Fibroblast of mammary gland (primary cell): ENCODE data around the gene SYT6.

ENCODE experiments used
- DNase-seq: peaks from one replicate; pipeline ENCODE4 v3.0.0-alpha.2; 2010; ENCODE audit warnings: low read depth
- H3K4me3 ChIP-seq: 2 replicates; pipeline ENCODE4 v1.5.1; 2011; ENCODE audit warnings: low read depth, mild to moderate bottlenecking, low read length, moderate library complexity; ENCODE audit not compliant: control insufficient read depth
- CTCF ChIP-seq: conservative IDR thresholded peaks from 2 replicates; pipeline ENCODE4 v1.5.1; 2011; ENCODE audit warnings: low read depth, low read length, inconsistent platforms; ENCODE audit not compliant: control insufficient read depth, insufficient read depth

The SYT6 gene

DNA sequence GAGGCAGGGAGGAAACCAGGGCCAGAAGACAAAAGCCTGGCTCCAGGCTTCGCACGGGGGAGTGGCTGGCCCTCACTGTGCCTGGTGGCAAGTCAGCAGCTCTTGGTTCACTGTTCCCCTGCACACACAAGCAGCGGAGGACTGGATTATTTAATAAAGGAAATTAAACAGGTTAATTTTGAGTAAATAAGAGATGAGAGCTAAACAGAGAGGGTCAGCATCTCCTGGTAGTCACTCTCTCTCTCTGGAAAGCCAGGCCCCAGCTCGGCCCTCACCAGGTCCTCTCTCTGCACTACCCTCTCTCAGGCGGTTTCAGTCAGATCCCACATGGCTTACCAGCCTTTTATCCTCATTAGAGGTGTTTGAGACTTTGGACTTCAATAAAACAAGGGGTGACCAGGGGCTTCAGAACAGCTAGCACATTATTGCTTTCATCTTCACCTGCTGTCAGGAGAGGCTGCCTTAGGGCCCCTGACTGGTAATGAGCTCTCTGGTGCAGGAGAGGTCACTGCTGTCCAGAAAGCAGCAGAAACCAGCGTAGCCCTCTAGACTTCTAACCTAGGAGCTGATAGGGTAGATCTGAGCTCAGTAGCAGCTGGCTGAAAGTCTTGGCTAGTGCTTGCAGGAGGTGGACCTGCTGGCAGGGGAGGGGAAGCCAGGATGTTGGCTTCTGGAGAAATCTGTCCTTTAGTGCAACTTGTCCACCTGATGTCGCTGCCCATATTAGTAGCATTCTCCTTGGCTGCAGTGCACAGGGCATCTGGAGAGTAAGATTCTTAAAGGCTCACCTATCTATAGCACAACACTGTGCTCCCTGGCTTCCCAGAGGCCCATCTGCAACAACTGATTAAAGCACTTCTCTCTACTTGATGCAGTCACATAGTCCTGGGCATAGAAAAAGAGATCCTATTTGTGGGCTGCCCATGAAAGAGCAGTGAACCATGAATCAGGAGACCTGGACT lies 45.9 kb downstream of the SYT6 start:
- H3K4me3 ChIP-seq: no peak overlapping the region
- DNase-seq: no peak
- no peak for TF ChIP-seq CTCF

DNA sequence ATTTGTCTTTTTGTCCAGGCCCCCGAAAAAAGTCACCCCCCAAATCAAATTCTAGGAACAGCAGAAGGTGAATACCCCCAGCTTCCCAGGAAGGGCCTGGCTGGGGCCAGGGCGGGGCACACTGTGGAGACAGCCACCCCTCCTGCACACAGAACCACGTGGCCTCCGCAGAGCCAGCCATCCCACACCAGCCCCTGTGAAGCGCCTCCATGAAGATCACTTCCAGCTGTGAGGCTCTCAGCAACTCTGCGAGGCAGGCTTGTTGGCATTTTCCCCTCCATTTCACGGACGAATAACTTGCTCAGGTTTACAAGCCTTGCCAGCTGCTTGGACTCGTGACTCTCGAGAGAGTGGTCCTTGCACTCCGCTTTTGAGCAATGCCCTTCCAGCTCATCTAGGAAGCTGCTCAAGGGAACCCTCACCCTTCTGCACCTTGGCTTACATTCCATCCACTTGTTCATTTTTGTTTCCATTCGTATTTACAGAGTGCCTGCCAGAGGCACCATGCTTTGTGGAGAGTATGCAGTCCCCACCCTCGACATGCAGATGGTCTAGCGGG lies 48.2 kb downstream of the SYT6 start:
- DNase-seq: peak; percentile 5
- no peak for TF ChIP-seq CTCF
- no peak overlapping the region for H3K4me3 ChIP-seq

DNA sequence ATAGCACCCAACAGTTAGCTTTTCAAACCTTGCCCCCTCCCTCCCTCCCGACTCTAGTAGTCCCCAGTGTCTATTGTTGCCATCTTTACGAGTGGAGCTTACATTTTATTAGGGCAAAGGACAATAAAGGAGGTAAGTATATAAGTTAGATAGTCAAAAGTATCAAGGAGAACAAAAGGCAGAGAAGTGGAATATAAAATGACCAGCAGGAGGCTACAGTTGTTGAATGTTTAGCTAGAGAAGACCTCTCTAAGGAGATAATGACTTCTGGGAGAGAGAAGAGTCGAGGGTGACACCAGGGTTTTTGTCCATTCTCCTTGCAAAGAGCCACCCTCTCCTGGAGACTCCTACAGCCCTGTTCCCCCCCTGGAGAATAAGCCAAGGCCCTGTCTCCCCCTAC lies 48.7 kb downstream of the SYT6 start:
- DNase-seq: no peak
- TF ChIP-seq CTCF: no peak
- H3K4me3 ChIP-seq: no peak overlapping the region

GRCh38 chr1:114103992-114104391 lies 49.7 kb downstream of the SYT6 start:
- no peak for TF ChIP-seq CTCF
- no peak for DNase-seq
- no peak overlapping the region for H3K4me3 ChIP-seq

- no peak for TF ChIP-seq CTCF
- no peak for DNase-seq
- H3K4me3 ChIP-seq: no peak overlapping the region
Measured at GRCh38 chr1:114102136-114102535, 51.5 kb downstream of the SYT6 start.

- no peak for TF ChIP-seq CTCF
- no peak overlapping the region for H3K4me3 ChIP-seq
- no peak for DNase-seq
Measured at GRCh38 chr1:114100148-114100547, 53.5 kb downstream of the SYT6 start.
